Measurements from ENCODE around the gene DNAJC10.
A peak's percentile ranks its signal among the peaks of the same experiment; 100 is the strongest.

DNAJC10 gene

GRCh38 chr2:182668671-182669070, 47.4 kb upstream of the DNAJC10 start:
- Histone ChIP-seq H3K9ac (ENCODE audit: low read depth, low read length, poor library complexity) (no peak overlapping the region), H3K14ac (ENCODE audit: low read length) (no peak overlapping the region), H4K8ac (ENCODE audit: low read depth, low read length) (peak overlapping the region; percentile 56), H3K9me3 (replicated peaks in 1 of 2; ENCODE audit: control insufficient read depth in 2 of 2, insufficient read depth in 1 of 2, low read depth in 1 of 2, low read length in 2 of 2) (no peaks in the 10 kb centered on the region), H3K4me1 (ENCODE audit: control insufficient read depth in 2 of 2, insufficient read depth in 1 of 2, low read depth in 1 of 2, low read length in 2 of 2) (no peaks in the 10 kb centered on the region), H2BK120ac (ENCODE audit: low read depth, low read length) (no peak overlapping the region), H3K23ac (ENCODE audit: low read depth, low read length, poor library complexity) (peak overlapping the region; percentile 11), H3K18ac (ENCODE audit: low read length) (peak overlapping the region; percentile 72), H2BK15ac (ENCODE audit: low read length) (no peak overlapping the region), H2AK5ac (ENCODE audit: low read depth, low read length) (no peak overlapping the region), H4K91ac (ENCODE audit: low read depth, low read length, poor library complexity) (no peak overlapping the region), H3K4me2 (ENCODE audit: insufficient read depth, low read length, poor library complexity, severe bottlenecking) (no peak overlapping the region), H3K4ac (ENCODE audit: low read length) (no peak overlapping the region), H3K36me3 (replicated peaks in 1 of 2; ENCODE audit: control insufficient read depth in 2 of 2, insufficient read depth in 2 of 2, low read length in 2 of 2) (no peaks in the 10 kb centered on the region), H3K27me3 (ENCODE audit: control insufficient read depth in 3 of 3, insufficient read depth in 3 of 3, low read depth in 1 of 3, low read length in 3 of 3) (no peaks in the 10 kb centered on the region), H2AFZ (ENCODE audit: low read length) (peak overlapping the region; percentile 41), H2BK5ac (ENCODE audit: low read length) (no peak overlapping the region), H3K4me3 (ENCODE audit: low read length in 2 of 2) (no peak overlapping the region), H2BK12ac (ENCODE audit: low read length) (peak overlapping the region; percentile 85), H3K79me1 (ENCODE audit: low read depth, low read length) (no peaks in the 10 kb centered on the region), H3K27ac (replicated peaks; ENCODE audit: low read length) (no peak overlapping the region)
- no peak for DNase-seq (ENCODE audit: low spot score)
- WGBS, 2 donors (ENCODE audit: extremely low coverage in 2 of 2, insufficient read length in 2 of 2, insufficient replicate concordance in 1 of 2), result no CpG with 5 or more reads among the region's 6 CpGs

- Histone ChIP-seq H3K18ac (ENCODE audit: low read length) (no peak overlapping the region), H3K9me3 (replicated peaks in 1 of 2; ENCODE audit: control insufficient read depth in 2 of 2, insufficient read depth in 1 of 2, low read depth in 1 of 2, low read length in 2 of 2) (no peaks in the 10 kb centered on the region), H2BK12ac (ENCODE audit: low read length) (no peak overlapping the region), H3K4me1 (ENCODE audit: control insufficient read depth in 2 of 2, insufficient read depth in 1 of 2, low read depth in 1 of 2, low read length in 2 of 2) (no peaks in the 10 kb centered on the region), H2BK15ac (ENCODE audit: low read length) (no peak overlapping the region), H3K79me1 (ENCODE audit: low read depth, low read length) (no peaks in the 10 kb centered on the region), H3K27me3 (ENCODE audit: control insufficient read depth in 3 of 3, insufficient read depth in 3 of 3, low read depth in 1 of 3, low read length in 3 of 3) (no peaks in the 10 kb centered on the region), H4K8ac (ENCODE audit: low read depth, low read length) (no peak overlapping the region), H2AK5ac (ENCODE audit: low read depth, low read length) (no peak overlapping the region), H4K91ac (ENCODE audit: low read depth, low read length, poor library complexity) (no peak overlapping the region), H3K14ac (ENCODE audit: low read length) (no peak overlapping the region), H2BK120ac (ENCODE audit: low read depth, low read length) (no peak overlapping the region), H2BK5ac (ENCODE audit: low read length) (no peak overlapping the region), H3K36me3 (replicated peaks in 1 of 2; ENCODE audit: control insufficient read depth in 2 of 2, insufficient read depth in 2 of 2, low read length in 2 of 2) (no peaks in the 10 kb centered on the region), H3K4me2 (ENCODE audit: insufficient read depth, low read length, poor library complexity, severe bottlenecking) (no peak overlapping the region), H3K23ac (ENCODE audit: low read depth, low read length, poor library complexity) (no peak overlapping the region), H3K9ac (ENCODE audit: low read depth, low read length, poor library complexity) (no peak overlapping the region), H2AFZ (ENCODE audit: low read length) (no peak overlapping the region), H3K27ac (replicated peaks; ENCODE audit: low read length) (no peak overlapping the region), H3K4me3 (ENCODE audit: low read length in 2 of 2) (no peak overlapping the region), H3K4ac (ENCODE audit: low read length) (no peak overlapping the region)
- WGBS, 2 donors (ENCODE audit: extremely low coverage in 2 of 2, insufficient read length in 2 of 2, insufficient replicate concordance in 1 of 2), result no CpG with 5 or more reads among the region's 6 CpGs
- DNase-seq (ENCODE audit: low spot score), result no peak
Observed at GRCh38 chr2:182672466-182673165, 43.4 kb upstream of the DNAJC10 start.

- H3K4me1 ChIP-seq (ENCODE audit: control insufficient read depth in 2 of 2, insufficient read depth in 1 of 2, low read depth in 1 of 2, low read length in 2 of 2), result no peaks in the 10 kb centered on the region
- DNase-seq (ENCODE audit: low spot score), result no peak
- no peak overlapping the region for H3K14ac ChIP-seq (ENCODE audit: low read length)
- no peaks in the 10 kb centered on the region for H3K9me3 ChIP-seq (replicated peaks in 1 of 2; ENCODE audit: control insufficient read depth in 2 of 2, insufficient read depth in 1 of 2, low read depth in 1 of 2, low read length in 2 of 2)
- H2AK5ac ChIP-seq (ENCODE audit: low read depth, low read length), result no peak overlapping the region
- no peak overlapping the region for H2AFZ ChIP-seq (ENCODE audit: low read length)
- no peaks in the 10 kb centered on the region for H3K79me1 ChIP-seq (ENCODE audit: low read depth, low read length)
- H4K91ac ChIP-seq (ENCODE audit: low read depth, low read length, poor library complexity), result no peak overlapping the region
- H3K23ac ChIP-seq (ENCODE audit: low read depth, low read length, poor library complexity), result no peak overlapping the region
- no peak overlapping the region for H3K4ac ChIP-seq (ENCODE audit: low read length)
- H4K8ac ChIP-seq (ENCODE audit: low read depth, low read length), result no peak overlapping the region
- no peak overlapping the region for H3K9ac ChIP-seq (ENCODE audit: low read depth, low read length, poor library complexity)
- H3K18ac ChIP-seq (ENCODE audit: low read length), result no peak overlapping the region
- H3K36me3 ChIP-seq (replicated peaks in 1 of 2; ENCODE audit: control insufficient read depth in 2 of 2, insufficient read depth in 2 of 2, low read length in 2 of 2), result no peaks in the 10 kb centered on the region
- H3K4me3 ChIP-seq (ENCODE audit: low read length in 2 of 2), result no peak overlapping the region
- H2BK5ac ChIP-seq (ENCODE audit: low read length), result no peak overlapping the region
- H3K27ac ChIP-seq (replicated peaks; ENCODE audit: low read length), result no peak overlapping the region
- no peaks in the 10 kb centered on the region for H3K27me3 ChIP-seq (ENCODE audit: control insufficient read depth in 3 of 3, insufficient read depth in 3 of 3, low read depth in 1 of 3, low read length in 3 of 3)
- no peak overlapping the region for H2BK12ac ChIP-seq (ENCODE audit: low read length)
- no peak overlapping the region for H2BK15ac ChIP-seq (ENCODE audit: low read length)
- no CpG with 5 or more reads among the region's 1 CpG for WGBS, 2 donors (ENCODE audit: extremely low coverage in 2 of 2, insufficient read length in 2 of 2, insufficient replicate concordance in 1 of 2)
- H2BK120ac ChIP-seq (ENCODE audit: low read depth, low read length), result no peak overlapping the region
- H3K4me2 ChIP-seq (ENCODE audit: insufficient read depth, low read length, poor library complexity, severe bottlenecking), result no peak overlapping the region
Observed at GRCh38 chr2:182680837-182681236, 35.2 kb upstream of the DNAJC10 start.

GRCh38 chr2:182682210-182682609, 33.8 kb upstream of the DNAJC10 start:
- Histone ChIP-seq H3K27me3 (ENCODE audit: control insufficient read depth in 3 of 3, insufficient read depth in 3 of 3, low read depth in 1 of 3, low read length in 3 of 3) (no peaks in the 10 kb centered on the region), H4K8ac (ENCODE audit: low read depth, low read length) (no peak overlapping the region), H3K9me3 (replicated peaks in 1 of 2; ENCODE audit: control insufficient read depth in 2 of 2, insufficient read depth in 1 of 2, low read depth in 1 of 2, low read length in 2 of 2) (peaks cover 0 to 3% of the 10 kb centered on the region in 2 donors), H3K9ac (ENCODE audit: low read depth, low read length, poor library complexity) (no peak overlapping the region), H3K27ac (replicated peaks; ENCODE audit: low read length) (no peak overlapping the region), H4K91ac (ENCODE audit: low read depth, low read length, poor library complexity) (no peak overlapping the region), H2AK5ac (ENCODE audit: low read depth, low read length) (no peak overlapping the region), H3K4me3 (ENCODE audit: low read length in 2 of 2) (no peak overlapping the region), H3K4me2 (ENCODE audit: insufficient read depth, low read length, poor library complexity, severe bottlenecking) (no peak overlapping the region), H3K18ac (ENCODE audit: low read length) (no peak overlapping the region), H3K79me1 (ENCODE audit: low read depth, low read length) (no peaks in the 10 kb centered on the region), H2BK15ac (ENCODE audit: low read length) (no peak overlapping the region), H2BK5ac (ENCODE audit: low read length) (no peak overlapping the region), H3K23ac (ENCODE audit: low read depth, low read length, poor library complexity) (no peak overlapping the region), H2AFZ (ENCODE audit: low read length) (no peak overlapping the region), H3K14ac (ENCODE audit: low read length) (no peak overlapping the region), H3K4me1 (ENCODE audit: control insufficient read depth in 2 of 2, insufficient read depth in 1 of 2, low read depth in 1 of 2, low read length in 2 of 2) (no peaks in the 10 kb centered on the region), H2BK120ac (ENCODE audit: low read depth, low read length) (no peak overlapping the region), H3K4ac (ENCODE audit: low read length) (no peak overlapping the region), H2BK12ac (ENCODE audit: low read length) (no peak overlapping the region), H3K36me3 (replicated peaks in 1 of 2; ENCODE audit: control insufficient read depth in 2 of 2, insufficient read depth in 2 of 2, low read length in 2 of 2) (no peaks in the 10 kb centered on the region)
- WGBS, 2 donors (ENCODE audit: extremely low coverage in 2 of 2, insufficient read length in 2 of 2, insufficient replicate concordance in 1 of 2), result no CpG with 5 or more reads among the region's 1 CpG
- DNase-seq (ENCODE audit: low spot score), result no peak

Measured in neuronal stem cell (in vitro differentiated cells).